Hepatocyte (in vitro differentiated cells): ENCODE measurements around the gene KCNK3. TPM values are rescaled to one million over a fixed set of nuclear protein-coding genes. Genes with fewer than 3 reads are reported as not detected.

ENCODE experiments used
- DNase-seq: peaks from one replicate; pipeline ENCODE4 v3.0.0-alpha.2; 2016; ENCODE audit warnings: low spot score
- H2AFZ ChIP-seq: fragments of 200-600 bp; sonication (generic); 2 replicates; pipeline ENCODE4 v1.6.0; 2016; ENCODE audit warnings: antibody characterized with exemption, mild to moderate bottlenecking
- H3K27ac ChIP-seq: fragments of 200-600 bp; sonication (generic); 2 replicates; pipeline ENCODE4 v1.5.1; 2016; ENCODE audit warnings: mild to moderate bottlenecking
- H3K27me3 ChIP-seq: fragments of 200-600 bp; sonication (generic); 2 replicates; pipeline ENCODE4 v1.6.1; 2016
- H3K36me3 ChIP-seq: fragments of 200-600 bp; sonication (generic); replicated peaks from 2 replicates; pipeline ENCODE4 v1.5.1; 2016; ENCODE audit warnings: low read depth; ENCODE audit not compliant: insufficient read depth
- H3K4me1 ChIP-seq: fragments of 200-600 bp; sonication (generic); 2 replicates; pipeline ENCODE4 v1.5.1; 2016; ENCODE audit warnings: mild to moderate bottlenecking, moderate library complexity; ENCODE audit not compliant: insufficient read depth
- H3K4me2 ChIP-seq: fragments of 200-600 bp; sonication (generic); 2 replicates; pipeline ENCODE4 v1.6.0; 2016
- H3K4me3 ChIP-seq: fragments of 200-600 bp; sonication (generic); 2 replicates; pipeline ENCODE4 v1.5.1; 2016; ENCODE audit warnings: mild to moderate bottlenecking
- H3K79me2 ChIP-seq: fragments of 200-600 bp; sonication (generic); 2 replicates; pipeline ENCODE4 v1.6.0; 2017; ENCODE audit warnings: mild to moderate bottlenecking
- H3K9me2 ChIP-seq: fragments of 200-600 bp; sonication (generic); replicated peaks from 2 replicates; pipeline ENCODE4 v1.6.0; 2017; ENCODE audit warnings: mild to moderate bottlenecking; ENCODE audit not compliant: insufficient read depth
- H3K9me3 ChIP-seq: fragments of 200-600 bp; sonication (generic); 2 replicates; pipeline ENCODE4 v1.5.1; 2016; ENCODE audit warnings: low read depth, mild to moderate bottlenecking
- H4K20me1 ChIP-seq: fragments of 200-600 bp; sonication (generic); 2 replicates; pipeline ENCODE4 v1.6.0; 2016; ENCODE audit warnings: mild to moderate bottlenecking; ENCODE audit not compliant: insufficient read depth, poor library complexity, severe bottlenecking
- EZH2 ChIP-seq: fragments of 200-600 bp; sonication (generic); IDR thresholded peaks from 2 replicates; pipeline ENCODE4 v1.6.1; 2016; ENCODE audit warnings: antibody characterized with exemption, mild to moderate bottlenecking, borderline replicate concordance
- EZH2phosphoT487 ChIP-seq: fragments of 200-600 bp; sonication (generic); IDR thresholded peaks from one replicate; pipeline ENCODE4 v1.6.1; 2018; ENCODE audit warnings: antibody characterized with exemption, mild to moderate bottlenecking, low read depth, moderate library complexity; ENCODE audit not compliant: unreplicated experiment, severe bottlenecking
- WGBS: methylation state at CpG from one replicate; pipeline ENCODE4 v1.1.6; 2016; ENCODE audit warnings: low lambda C conversion rate; ENCODE audit errors: missing lambda C conversion rate; 5-methylcytosine and 5-hydroxymethylcytosine counted together
- polyA plus RNA-seq: library from polyadenylated mRNA; unstranded; fragments of >200 nt; fragmentation: Nextera tagmentation; extraction: Ambion mirVana; gene quantifications from 2 replicates; pipeline ENCODE4 v1.2.1, GENCODE V29; 2016
- total RNA-seq: library from RNA; depleted of rRNA; stranded (reverse); fragments of >200 nt; gene quantifications from 2 replicates; pipeline ENCODE4 v1.2.3, GENCODE V29; 2014
- TF ChIP-seq, protein P1 (sequence below): fragments of 200-600 bp; sonication (generic); IDR thresholded peaks from 2 replicates; pipeline ENCODE4 v1.5.1; 2016; ENCODE audit warnings: antibody characterized with exemption, mild to moderate bottlenecking; ENCODE audit not compliant: poor library complexity

The KCNK3 gene
- total and polyA plus RNA-seq, 2 experiments from 2014 or later = 8.2 to 9.4 TPM

DNA sequence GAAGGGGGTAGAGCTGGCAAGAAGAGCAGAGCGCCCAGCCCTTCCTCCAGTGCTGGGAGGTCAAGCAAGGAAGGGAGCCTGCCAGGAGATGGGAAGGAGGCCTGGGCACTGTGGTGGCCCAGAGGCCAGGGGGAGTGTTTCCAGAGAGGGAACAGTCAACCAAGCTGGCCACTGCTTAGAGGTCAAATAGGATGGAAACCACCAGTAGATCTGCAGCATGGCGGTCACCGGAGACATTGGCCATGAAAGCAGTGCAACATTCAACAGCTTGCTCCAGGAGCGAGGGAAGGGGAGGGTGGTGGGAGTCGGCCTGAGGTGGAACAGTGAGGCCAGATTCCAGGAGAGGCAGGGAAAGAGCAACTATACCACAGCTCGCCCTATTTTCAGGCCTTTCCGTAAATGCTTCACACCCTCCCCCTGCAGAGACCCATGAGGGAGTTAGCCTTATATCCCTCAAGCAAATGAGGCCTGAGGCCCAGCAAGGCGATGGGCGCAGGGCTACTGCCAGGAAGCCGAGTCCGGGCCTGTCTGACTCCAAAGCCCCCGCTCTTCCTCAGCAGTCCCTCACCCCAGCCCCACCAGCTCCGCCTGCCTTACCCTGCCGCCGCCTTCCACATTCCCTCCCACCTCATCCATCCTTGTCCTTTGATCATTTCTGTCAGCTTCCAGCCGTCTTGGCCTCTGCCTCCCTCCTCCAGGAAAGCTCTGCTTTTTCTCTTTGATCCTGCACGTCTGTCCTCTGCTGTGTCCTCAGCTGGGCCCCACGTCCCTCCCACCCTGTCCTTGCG lies 17.0 kb downstream of the KCNK3 start:
- no peaks in the 10 kb centered on the region for H4K20me1 ChIP-seq
- no peaks in the 10 kb centered on the region for H3K9me3 ChIP-seq
- TF ChIP-seq EZH2 = no peak
- no peak for TF ChIP-seq EZH2phosphoT487
- TF ChIP-seq, protein P1, sequence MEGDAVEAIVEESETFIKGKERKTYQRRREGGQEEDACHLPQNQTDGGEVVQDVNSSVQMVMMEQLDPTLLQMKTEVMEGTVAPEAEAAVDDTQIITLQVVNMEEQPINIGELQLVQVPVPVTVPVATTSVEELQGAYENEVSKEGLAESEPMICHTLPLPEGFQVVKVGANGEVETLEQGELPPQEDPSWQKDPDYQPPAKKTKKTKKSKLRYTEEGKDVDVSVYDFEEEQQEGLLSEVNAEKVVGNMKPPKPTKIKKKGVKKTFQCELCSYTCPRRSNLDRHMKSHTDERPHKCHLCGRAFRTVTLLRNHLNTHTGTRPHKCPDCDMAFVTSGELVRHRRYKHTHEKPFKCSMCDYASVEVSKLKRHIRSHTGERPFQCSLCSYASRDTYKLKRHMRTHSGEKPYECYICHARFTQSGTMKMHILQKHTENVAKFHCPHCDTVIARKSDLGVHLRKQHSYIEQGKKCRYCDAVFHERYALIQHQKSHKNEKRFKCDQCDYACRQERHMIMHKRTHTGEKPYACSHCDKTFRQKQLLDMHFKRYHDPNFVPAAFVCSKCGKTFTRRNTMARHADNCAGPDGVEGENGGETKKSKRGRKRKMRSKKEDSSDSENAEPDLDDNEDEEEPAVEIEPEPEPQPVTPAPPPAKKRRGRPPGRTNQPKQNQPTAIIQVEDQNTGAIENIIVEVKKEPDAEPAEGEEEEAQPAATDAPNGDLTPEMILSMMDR = no peak
- H2AFZ ChIP-seq = no peak overlapping the region
- peaks cover 54% of the 10 kb centered on the region for H3K4me1 ChIP-seq
- DNase-seq = no peak
- no peaks in the 10 kb centered on the region for H3K27me3 ChIP-seq
- H3K9me2 ChIP-seq = no peaks in the 10 kb centered on the region
- H3K4me3 ChIP-seq = no peak overlapping the region
- WGBS = 54% methylated on average over 14 of the region's 19 CpGs
- no peaks in the 10 kb centered on the region for H3K36me3 ChIP-seq
- no peaks in the 10 kb centered on the region for H3K79me2 ChIP-seq
- H3K4me2 ChIP-seq = no peak overlapping the region
- H3K27ac ChIP-seq = peak overlapping the region; percentile 68

DNA sequence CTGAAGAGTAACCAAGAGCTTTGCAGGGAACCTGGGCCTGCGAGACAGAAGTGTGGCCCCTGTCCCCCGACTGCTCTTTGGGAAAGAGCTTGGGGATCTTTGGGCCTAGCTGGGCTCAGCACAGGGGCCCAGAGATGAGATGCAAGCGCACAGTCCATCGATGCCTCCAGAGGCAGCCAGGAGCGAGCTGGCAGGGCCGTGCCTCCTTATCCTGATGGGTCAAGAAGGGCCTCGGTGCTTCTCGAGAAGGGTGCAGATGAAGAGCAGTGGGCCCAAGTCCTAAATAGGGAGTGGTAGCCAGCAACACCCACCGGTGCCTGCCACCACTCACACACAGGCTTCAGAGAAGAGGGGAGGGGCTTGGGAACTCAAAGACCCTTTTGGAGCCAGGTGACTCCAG lies 17.6 kb downstream of the KCNK3 start:
- Histone ChIP-seq H3K4me1 (peaks cover 52% of the 10 kb centered on the region), H4K20me1 (no peaks in the 10 kb centered on the region), H3K9me3 (no peaks in the 10 kb centered on the region), H3K27me3 (no peaks in the 10 kb centered on the region), H3K36me3 (no peaks in the 10 kb centered on the region), H3K79me2 (no peaks in the 10 kb centered on the region), H3K27ac (peak overlapping the region; percentile 68), H3K4me2 (no peak overlapping the region), H3K9me2 (no peaks in the 10 kb centered on the region), H3K4me3 (no peak overlapping the region), H2AFZ (no peak overlapping the region)
- 69% methylated on average over 9 of the region's 9 CpGs for WGBS
- no peak for DNase-seq
- TF ChIP-seq EZH2 = no peak
- TF ChIP-seq, protein P1 = no peak
- no peak for TF ChIP-seq EZH2phosphoT487

- Histone ChIP-seq H3K79me2 (no peaks in the 10 kb centered on the region), H3K4me3 (no peak overlapping the region), H3K27ac (peak overlapping the region; percentile 68), H3K9me2 (no peaks in the 10 kb centered on the region), H3K4me2 (no peak overlapping the region), H4K20me1 (no peaks in the 10 kb centered on the region), H3K4me1 (peaks cover 52% of the 10 kb centered on the region), H3K27me3 (no peaks in the 10 kb centered on the region), H3K9me3 (no peaks in the 10 kb centered on the region), H3K36me3 (no peaks in the 10 kb centered on the region), H2AFZ (no peak overlapping the region)
- no peak for DNase-seq
- TF ChIP-seq, protein P1 = no peak
- 63% methylated on average over 17 of the region's 17 CpGs for WGBS
Observed at GRCh38 chr2:26710743-26711456, 18.4 kb downstream of the KCNK3 start.
